HG02970 (cell line): ENCODE measurements around the gene CXCR5.
"Not testable (repeated sequence)": the region's sequence is repeated elsewhere in the genome, so short reads cannot be mapped to it uniquely, and the experiment has no call there.

Experiments
- ATAC-seq: cut with Tn5 transposase; IDR thresholded peaks from one replicate; pipeline ENCODE4 v1.9.1; 2021; ENCODE audit warnings: mild to moderate bottlenecking, moderate library complexity, moderate number of reproducible peaks; ENCODE audit not compliant: unreplicated experiment, low FRiP score

The CXCR5 gene

GRCh38 chr11:118883368-118884071 lies at the start of gene CXCR5:
CXCR5 (plus strand) TSS chr11:118883892; CDS start chr11:118883942, 50 bp downstream.
- peak; percentile 61 for ATAC-seq

GRCh38 chr11:118834427-118835028 lies 49.2 kb upstream of the CXCR5 start:
- ATAC-seq = no peak

DNA sequence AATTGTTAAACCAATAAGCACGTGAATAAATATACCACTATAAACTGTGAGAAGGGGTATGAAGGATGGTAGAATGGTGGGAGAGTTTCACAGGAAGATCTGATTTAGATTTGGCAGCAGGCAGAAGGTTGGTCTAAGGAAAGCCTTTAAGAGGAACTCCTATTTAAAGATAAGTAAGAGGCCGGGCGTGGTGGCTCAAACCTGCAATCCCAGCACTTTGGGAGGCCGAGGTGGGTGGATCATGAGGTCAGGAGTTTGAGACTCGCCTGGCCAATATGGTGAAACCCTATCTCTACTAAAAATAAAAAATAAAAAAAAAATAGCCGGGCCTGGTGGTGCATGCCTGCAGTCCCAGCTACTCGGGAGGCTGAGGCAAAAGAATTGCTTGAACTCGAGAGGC lies 45.8 kb upstream of the CXCR5 start:
- ATAC-seq = no peak

DNA sequence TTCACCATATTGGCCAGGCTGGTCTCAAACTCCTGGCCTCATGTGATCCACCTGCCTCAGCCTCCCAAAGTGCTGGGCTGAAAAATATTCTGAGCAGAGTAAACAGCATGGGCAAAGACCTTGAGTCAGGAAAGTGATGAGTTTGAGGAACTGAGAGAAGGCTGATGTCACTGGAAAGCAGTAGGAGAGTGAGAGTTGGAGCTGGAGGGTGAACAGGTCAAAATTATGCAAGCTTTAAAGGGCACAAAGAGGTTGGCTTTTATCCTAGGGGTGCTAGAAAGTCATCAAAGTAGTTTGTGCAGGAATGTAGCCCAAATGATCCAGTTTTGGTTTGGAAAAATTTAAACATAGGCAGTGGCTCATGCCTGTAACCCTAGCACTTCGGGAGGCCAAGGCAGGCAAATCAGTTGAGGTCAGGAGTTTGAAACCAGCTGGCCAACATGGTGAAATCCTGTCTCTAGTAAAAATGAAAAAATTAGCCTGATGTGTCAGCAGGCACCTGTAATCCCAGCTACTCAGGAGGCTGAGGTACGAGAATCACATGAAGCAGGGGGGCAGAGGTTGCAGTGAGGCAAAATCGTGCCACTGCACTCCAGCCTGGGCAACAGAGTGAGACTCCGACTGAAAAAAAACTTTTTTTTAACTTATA lies 44.7 kb upstream of the CXCR5 start:
- ATAC-seq = peak; percentile 59

- peak; percentile 45 for ATAC-seq
Observed at GRCh38 chr11:118841469-118842242, 42.0 kb upstream of the CXCR5 start.

GRCh38 chr11:118842369-118842768 lies 41.3 kb upstream of the CXCR5 start:
- ATAC-seq = no peak

DNA sequence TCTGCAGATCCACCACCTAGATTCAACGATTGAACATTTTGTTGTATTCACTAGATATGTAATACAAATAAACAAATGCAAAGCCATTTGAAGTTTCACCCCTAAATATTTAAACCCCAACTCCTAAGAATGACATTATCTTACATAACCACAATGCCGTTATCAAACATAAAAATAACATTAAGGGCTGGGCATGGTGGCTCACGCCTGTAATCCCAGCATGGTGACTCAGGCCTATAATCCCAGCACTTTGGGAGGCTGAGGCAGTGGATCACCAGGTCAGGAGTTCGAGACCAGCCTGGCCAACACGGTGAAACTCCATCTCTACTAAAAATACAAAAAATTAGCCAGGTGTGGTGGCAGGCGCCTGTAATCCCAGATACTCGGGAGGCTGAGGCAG lies 40.8 kb upstream of the CXCR5 start:
- ATAC-seq = not testable (repeated sequence)

DNA sequence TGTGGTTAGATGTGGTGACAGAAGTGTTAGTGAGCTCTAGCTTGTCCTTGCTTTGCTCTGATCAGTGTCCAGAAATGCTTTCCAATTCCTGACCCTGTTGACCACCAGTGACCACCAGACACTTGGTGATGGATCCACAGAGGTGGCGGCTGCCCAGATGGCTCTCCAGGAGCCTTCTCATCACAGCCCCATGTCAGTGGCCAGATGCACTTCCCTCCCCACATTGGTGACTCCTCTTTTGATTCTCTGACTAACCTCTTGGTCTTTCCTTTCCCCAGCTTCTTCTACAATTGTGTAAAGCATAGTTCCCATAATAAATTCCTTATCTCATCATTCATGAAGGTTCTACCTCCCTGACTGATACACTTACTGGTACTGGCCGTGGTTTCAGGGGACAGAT lies 40.1 kb upstream of the CXCR5 start:
- no peak for ATAC-seq

- ATAC-seq = no peak
Observed at GRCh38 chr11:118845369-118845768, 38.3 kb upstream of the CXCR5 start.

DNA sequence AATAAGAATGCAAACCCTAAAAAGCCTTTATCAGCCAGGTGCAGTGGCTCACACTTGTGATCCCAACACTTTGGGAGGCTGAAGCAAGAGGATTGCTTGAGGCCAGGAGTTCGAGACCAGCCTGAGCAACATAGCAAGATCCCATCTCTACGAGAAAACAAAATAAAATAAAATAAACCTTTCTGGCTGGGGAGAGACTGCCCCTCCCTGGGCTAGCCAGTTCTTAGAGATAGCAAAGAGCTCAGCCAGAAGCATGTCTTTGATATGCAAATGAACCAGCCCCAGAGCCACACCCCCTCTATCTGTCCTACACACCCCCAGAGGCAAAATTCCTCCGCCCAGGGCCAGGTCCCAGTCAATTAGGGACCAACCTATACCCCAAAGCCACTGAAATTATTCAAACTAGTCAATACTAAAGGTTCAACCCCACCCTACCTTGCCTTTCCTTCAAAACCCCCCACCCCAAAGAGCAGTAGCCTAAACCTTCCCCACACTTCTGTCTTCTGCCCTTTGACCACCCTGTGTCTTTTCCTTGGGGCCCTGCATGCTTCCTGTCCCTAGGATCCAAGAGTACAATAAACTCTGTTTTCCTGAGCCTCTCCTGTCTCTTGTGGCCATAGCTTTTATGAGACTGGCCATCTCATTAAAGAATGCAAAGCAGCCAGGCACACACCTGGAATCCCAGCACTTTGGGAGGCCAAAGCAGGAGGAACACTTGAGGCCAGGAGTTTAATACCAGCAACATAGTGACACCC lies 37.3 kb upstream of the CXCR5 start:
- ATAC-seq = no peak

DNA sequence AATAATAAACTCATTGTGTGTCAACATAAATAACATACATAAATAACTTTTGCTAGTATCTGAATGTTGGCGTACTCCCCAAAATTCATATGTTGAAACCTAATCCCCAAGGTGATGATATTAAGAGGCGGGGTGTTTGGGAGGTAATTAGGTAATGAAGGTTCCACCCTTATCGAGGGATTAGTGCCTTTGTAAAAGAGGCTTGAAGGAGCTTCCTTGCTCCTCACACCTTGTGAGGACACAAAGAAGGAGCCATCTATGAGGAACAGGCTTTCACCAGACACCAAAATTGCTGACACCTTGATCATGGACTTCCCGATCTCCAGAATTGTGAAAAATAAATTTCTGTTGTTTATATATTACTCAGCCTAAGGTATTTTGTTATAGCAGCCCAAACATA lies 33.9 kb upstream of the CXCR5 start:
- no peak for ATAC-seq

DNA sequence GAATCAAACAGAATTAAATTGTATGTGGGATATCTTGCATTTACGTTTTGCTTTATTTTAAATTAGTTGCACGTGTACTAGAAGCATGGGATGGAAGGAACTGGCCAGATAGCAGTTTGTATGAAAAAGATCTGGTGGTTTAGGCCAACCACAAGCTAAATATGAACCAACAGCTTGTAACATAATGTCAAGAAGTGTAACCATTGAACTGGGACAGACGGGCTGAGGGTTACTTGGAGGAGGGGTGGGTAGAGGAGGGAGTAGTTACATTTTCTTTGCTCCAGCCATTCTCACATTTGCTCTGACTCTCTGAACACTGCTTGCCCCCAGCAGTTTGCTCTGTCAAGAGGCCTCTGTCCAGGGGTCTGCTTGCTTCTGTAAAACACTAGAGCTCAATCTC lies 31.7 kb upstream of the CXCR5 start:
- ATAC-seq = no peak

DNA sequence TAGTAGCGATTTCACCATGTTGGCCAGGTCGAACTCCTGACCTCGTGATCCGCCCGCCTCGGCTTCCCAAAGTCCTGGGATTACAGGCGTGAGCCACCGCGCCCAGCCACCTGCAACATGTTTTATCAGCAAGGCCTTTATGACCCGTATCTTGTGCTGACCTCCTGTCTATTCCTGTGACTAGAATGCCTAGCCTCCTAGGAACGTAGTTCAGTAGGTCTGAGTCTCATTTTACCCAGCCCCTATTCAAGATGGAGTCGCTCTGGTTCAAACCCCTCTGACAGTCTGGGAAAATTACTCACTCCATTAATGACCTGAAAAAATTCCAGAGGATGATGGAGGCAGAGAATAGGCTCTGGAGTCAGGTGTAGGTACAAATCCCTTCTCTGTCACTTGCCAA lies 30.0 kb upstream of the CXCR5 start:
- ATAC-seq = no peak

DNA sequence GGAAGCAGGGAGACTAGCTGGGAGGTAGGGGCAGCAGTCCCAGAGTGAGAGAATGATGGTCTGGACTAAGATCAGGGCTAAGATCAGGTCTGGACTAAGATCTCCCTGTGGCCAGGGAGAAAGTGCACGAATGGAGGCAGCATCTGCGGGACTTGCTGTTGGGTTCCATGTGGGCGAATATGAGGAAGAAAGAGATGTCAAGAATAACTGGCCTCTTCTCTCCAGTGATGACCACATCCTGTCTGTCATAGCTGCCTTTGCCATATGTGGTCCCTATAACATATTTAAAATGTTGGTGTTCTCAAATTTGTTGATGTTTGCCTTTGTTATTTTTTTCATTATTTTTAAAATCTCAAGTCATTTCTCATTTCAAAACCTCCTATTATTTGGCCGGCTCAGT lies 27.4 kb upstream of the CXCR5 start:
- ATAC-seq = no peak

DNA sequence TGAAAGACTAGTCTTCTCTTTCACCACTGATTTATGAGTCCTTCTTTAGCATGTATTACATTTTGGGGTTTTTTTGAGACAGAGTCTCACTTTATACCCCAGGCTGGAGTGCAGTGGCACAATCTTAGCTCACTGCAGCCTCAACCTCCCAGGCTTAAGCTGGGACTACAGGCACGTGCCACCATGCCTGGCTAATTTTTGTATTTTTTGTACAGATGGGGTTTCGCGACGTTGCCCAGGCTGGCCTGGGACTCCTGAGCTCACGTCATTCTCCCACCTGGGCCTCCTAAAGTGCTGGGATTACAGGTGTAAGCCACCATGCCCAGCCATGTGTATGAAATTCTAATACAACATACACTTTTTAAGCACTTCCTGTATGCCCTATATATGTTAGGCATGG lies 26.3 kb upstream of the CXCR5 start:
- ATAC-seq = no peak

GRCh38 chr11:118859973-118860372 lies 23.7 kb upstream of the CXCR5 start:
- ATAC-seq = no peak

DNA sequence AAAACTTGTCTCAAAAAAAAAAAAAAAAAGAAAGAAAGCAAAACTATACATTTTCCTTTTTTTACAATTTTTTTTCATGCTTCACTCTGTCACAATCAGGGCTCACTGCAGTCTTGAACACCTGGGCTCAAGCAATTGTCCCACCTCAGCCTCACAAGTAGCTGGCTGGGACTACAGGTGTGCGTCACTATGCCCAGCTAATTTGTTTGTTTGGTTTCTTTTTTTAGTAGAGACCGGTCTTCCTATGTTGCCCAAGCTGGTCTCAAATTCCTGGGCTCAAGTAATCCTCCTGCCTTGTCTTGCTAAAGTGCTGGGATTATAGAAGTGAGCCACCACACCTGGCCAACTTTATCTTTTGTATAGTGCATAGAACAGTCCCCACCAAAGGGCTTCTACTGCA lies 15.0 kb upstream of the CXCR5 start:
- no peak for ATAC-seq

GRCh38 chr11:118870396-118871343 lies 13.0 kb upstream of the CXCR5 start:
- ATAC-seq = no peak

- ATAC-seq = no peak
Observed at GRCh38 chr11:118872403-118872821, 11.3 kb upstream of the CXCR5 start.
